HTR-8/SVneo (cell line): ENCODE data around the gene CENPF.
"Not testable (repeated sequence)": the region's sequence is repeated elsewhere in the genome, so short reads cannot be mapped to it uniquely, and the experiment has no call there.

Source experiments
- DNase-seq: peaks from one replicate; pipeline ENCODE4 v3.0.0; 2011; ENCODE audit warnings: low spot score, mixed read lengths; ENCODE audit not compliant: insufficient read length
- FAIRE-seq: peaks from 2 replicates; lab custom pipeline; 2011; peaks lifted over from hg19 to GRCh38; lab: Jason Lieb, UNC

The CENPF gene, protein sequence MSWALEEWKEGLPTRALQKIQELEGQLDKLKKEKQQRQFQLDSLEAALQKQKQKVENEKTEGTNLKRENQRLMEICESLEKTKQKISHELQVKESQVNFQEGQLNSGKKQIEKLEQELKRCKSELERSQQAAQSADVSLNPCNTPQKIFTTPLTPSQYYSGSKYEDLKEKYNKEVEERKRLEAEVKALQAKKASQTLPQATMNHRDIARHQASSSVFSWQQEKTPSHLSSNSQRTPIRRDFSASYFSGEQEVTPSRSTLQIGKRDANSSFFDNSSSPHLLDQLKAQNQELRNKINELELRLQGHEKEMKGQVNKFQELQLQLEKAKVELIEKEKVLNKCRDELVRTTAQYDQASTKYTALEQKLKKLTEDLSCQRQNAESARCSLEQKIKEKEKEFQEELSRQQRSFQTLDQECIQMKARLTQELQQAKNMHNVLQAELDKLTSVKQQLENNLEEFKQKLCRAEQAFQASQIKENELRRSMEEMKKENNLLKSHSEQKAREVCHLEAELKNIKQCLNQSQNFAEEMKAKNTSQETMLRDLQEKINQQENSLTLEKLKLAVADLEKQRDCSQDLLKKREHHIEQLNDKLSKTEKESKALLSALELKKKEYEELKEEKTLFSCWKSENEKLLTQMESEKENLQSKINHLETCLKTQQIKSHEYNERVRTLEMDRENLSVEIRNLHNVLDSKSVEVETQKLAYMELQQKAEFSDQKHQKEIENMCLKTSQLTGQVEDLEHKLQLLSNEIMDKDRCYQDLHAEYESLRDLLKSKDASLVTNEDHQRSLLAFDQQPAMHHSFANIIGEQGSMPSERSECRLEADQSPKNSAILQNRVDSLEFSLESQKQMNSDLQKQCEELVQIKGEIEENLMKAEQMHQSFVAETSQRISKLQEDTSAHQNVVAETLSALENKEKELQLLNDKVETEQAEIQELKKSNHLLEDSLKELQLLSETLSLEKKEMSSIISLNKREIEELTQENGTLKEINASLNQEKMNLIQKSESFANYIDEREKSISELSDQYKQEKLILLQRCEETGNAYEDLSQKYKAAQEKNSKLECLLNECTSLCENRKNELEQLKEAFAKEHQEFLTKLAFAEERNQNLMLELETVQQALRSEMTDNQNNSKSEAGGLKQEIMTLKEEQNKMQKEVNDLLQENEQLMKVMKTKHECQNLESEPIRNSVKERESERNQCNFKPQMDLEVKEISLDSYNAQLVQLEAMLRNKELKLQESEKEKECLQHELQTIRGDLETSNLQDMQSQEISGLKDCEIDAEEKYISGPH (N-terminal part only)

DNA sequence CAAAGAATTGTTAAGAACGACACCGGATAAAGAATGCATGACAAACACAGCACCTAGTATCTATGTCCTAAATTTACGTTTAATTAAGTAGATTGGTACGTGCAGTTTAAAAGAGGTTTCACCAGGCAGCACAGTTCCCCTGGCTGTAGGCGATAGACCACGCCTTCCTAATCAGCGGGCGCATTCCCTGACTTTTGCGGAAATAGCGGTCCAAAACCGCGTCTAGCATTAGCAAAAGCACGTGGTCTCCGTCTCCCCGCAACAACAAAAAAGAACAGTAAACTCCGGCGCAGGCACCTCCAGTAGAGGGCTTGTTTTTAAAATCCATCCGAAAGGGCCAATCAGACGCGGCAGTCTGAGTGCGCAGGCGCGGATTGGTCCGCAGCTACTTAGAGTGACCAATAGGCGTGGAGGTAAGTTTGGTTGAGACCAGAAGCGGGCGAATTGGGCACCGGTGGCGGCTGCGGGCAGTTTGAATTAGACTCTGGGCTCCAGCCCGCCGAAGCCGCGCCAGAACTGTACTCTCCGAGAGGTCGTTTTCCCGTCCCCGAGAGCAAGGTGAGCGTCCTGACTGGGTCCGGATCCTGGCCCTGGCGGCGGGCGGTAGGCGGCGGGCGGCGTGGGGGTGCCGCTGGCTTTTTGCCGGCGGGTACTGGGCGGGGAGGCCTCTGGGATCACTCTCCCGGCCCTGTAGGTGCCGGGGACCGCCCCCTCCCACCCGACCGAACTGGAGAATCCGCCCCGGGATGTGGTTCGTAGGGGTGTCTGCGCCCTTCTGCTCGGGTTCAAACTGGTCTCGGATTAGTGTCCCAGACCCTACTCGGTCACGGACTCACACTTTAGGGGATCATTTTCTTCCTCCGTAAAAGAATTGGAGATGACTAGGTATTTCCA, at the start of gene CENPF:
Gene CENPF (plus strand): TSS at position 432 of the 894 bp plus-strand sequence. CDS start 10,560 bp downstream, outside the sequence.
- FAIRE-seq (peak; percentile 87), DNase-seq (peak; percentile 99)

DNA sequence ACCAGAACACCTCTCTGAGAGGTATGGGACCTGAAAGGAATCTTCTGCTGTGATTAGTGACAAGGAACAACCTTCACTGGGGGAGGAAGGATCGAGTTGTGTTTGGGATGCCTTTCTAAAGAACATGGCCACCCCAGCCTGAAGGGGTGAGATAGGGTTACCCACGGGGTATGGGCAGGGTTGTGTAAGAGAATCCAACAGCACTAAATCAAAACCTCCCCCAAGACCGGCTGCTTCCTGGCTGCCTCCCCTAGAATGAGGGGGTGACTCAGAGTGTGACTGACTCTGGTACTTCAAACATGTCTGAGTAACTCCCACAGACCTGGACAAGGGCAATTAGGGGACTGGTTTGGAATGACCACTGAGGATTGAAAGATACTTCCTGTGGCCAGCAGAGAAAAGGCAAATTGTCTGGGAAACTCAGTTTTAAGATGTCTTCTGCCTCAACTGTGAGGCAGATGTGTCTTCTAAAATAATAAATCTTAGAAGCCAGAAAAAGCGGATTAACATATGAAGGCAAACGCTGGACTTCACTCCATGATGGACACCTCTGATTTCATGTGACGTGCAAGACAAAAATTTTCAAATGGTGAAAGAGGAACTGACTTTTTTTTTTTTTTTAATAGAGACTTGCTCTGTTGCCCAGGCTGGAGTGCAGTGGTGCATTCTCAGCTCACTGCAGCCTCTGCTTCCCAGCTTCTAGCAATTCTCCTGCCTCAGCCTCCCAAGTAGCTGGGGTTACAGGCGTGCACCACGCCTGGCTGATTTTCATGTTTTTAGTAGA, 44.9 kb upstream of the CENPF start:
- DNase-seq: peak; percentile 86
- FAIRE-seq: peak; percentile 97

DNA sequence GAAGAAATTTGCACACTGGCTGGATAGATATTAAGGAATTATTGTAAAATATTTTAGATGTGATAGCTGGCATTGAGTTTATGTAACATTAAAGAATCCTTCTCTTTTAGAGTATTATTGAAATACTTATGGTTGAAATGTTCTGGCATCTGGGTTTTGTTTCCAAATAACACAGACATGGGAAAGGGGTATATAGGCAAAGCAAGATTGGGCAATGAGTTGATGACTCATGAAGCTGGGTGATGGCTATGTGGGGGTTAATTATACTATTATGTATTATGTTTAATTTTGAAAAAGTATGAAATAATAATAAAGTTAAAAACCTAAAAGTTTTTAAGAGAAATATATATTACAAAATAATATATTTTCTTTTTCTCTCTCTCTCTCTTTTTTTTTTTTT, 39.1 kb upstream of the CENPF start:
- no peak for DNase-seq
- no peak for FAIRE-seq

DNA sequence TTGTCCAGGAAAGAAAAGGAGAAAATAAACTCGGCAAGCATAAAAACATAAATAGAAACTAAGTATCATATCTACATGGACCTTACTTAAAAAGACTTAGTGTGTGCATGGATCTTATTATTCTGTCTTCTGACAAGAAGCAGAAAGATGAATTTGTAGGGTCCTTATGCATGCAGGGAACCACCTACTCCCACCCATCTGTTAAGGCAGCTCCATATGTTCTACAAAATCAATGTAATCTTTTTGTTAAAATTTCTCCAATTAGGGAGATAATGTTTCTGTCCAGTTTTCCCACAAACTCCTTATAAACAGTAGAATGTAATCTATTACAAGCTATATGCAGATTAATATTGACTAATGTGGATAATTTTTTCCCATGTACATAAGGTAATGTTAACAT, 37.7 kb upstream of the CENPF start:
- no peak for FAIRE-seq
- no peak for DNase-seq

DNA sequence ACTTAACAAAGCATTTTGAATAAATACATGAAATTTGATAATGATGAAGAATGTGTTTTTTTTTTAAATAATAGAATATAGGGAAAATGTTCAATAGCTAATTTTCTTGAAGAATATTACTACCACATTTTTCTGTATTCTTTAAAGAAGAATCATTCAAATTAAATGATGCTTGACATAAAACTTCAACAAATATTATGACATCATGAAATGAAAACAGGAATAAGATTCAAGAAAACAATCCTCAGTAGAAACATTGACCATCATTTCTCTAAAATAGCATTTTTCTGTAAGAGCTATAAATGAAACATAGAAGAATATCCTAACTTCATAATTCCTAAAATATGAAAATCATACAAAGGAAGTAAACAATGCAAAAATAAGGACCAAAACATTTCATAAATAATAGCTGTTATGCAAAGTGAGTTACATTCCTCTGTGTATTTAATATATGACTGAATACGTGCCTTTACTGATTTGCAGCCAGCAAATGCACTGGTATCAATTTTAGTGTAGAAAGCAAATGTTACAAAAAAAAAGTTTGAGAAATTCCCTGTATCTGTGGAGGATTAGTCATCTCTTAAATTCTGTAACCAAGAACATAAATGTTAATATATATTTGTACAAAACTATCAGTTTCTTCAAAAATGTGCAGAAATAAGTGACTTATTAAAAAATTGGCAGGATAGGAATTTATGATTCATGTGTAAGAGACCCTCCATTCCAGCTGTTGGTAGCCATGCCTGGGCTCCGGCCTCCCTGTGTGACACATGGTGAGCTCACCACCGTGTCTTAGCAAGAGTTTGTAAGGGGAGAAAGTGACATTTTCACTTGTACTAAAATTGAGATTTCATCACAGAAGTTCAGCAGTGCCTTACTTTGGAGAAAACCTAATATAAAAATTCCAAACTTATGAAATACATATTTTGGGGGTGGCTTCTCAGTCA, 36.6 kb upstream of the CENPF start:
- DNase-seq (peak; percentile 41), FAIRE-seq (peak; percentile 46)

DNA sequence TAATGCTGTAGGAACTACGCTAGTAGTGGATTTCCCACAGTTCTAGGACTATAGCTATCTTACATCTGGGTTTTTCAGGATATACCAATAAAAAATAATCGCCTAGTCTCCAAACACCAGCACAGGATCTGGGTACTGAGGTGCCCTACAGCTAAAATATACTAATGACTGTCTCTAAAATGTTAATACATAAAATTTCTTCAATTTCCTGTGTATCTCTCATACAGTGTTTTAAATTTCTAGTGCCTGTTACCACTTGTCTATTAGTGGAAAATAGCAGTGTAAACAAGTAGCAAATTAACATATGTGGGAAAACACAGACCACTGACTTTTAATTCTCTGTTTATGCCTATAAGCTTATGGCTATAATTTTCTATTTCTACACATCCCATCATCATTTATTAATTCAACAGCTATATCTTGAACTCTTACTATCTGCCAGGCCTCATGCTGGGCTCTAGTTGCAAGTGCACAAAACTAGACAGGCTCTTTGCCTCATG, 35.5 kb upstream of the CENPF start:
- DNase-seq (no peak), FAIRE-seq (no peak)

DNA sequence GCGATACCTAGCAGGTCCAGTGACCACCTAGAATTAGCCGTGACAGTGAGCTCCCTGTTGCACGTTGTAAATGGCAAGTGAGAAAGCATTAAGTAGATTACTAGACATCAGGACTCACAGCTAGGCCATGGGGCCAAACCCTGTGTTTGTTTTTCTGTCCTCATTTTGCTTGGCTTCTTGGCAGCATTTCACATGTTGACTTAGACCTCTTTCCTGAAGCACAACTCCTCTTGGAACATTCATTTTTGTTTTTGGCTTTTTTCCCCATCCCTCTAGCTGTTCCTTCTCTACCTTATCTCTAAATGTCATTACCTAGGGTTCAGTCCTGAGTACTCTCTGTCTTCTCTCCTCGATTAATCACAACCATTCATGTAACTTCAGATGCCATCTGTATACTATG, 34.7 kb upstream of the CENPF start:
- FAIRE-seq (no peak), DNase-seq (no peak)

DNA sequence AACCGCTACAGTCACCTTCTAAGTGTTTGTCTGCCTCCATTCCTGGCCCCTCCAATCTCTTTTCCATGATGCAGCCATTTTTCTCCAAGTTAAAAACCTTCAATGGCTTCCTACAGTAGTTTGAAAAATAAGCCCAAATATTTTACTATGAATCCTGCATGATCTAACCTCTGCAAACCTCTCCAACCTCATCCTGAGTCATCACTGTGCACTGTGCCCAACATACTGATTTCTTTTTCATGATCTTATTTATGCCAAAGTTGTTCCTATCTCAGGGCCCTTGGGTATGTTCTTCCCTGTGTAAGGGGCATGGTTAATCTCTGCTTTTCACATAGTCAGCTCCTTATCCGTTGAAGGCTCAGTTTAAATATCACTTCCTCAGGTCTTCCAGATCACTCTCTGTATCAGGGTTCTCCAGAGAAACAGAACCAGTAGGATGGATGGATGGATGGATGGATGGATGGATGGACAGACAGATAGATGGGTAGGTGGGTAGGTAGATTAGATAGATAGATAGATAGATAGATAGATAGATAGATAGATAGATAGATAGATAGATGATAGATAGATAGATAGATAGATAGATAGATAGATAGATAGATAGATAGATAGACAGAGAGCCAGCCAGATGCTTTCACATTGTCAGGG, 33.5 kb upstream of the CENPF start:
- FAIRE-seq: peak; percentile 31
- DNase-seq: no peak

DNA sequence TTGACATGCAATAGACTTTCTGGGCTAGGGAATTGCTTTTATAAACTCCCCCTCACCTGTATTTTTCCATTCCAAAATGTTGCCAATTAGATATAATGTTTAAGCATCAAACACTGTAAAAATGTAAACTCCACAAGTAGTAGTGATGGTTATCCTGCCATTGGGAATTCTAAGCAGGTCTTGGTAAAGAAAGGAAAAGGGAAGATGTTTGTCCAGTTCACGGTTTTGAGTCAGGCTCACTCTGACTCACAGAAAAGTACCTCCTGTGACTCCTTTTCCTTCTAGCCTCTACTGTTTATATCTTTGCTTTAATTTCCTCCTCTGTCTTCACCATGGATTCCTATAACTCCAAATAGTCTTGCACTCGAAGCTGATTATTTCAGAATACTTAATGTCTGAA, 32.6 kb upstream of the CENPF start:
- DNase-seq: no peak
- no peak for FAIRE-seq

DNA sequence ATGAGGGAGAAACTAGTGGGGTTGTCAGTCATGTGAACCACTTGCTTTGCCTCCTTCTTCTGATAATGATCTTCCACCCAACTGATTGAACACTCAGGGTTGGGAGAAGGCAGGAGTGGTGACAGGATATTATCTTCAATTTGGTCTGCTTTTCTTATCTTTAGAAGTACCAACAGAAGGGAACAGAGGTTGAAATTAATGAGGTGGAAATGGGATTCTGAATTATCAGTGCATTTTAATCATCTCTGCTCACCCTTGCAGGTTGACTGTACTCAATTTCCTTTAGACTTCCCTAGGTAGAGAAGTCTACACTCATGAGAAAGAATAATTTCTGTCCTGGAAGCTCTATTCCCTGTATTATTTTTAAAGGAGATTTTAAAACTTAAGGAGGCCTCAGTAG, 31.7 kb upstream of the CENPF start:
- no peak for FAIRE-seq

DNA sequence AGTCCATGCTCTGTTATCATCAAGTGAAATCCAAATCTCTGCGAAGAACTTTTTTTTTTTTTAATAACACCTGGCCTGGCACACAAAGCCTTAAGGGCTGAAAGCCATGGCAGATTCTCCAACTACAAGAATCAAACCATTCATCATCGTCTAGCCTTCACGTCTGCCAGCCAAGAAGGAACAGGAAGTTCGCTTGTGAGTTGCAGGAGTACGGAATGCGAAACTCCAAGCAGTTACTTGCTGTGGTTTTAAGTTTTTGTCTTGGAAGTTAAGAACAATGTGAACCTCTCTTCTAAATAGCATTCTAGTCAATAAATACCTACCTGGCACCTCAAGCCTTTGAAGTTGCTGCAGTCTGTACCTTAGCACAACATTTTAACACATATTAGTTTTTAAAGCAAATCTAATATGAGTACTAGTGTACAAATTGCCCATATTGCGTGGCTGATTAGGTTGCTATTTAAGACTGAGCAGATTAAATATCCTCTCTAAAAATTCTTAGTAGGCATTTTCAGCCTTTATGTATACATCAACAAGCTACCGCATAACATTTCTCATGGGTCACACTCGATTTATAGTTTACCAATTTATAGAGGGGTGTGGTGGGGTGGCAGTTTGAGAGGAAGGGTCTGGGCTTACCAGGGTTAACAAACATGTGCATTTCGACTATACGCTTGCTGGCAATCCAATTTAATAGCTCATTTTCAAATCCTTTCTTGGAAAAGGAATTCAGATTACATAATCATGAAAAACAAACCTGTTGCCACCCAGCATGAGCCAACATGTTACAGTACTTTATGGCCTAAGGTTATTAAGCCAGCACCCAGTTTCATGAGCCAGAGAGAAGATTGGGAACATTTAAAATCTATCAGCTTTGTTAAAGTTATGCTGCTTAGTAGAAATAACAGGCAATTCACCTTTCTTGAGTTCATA, 29.3 kb upstream of the CENPF start:
- FAIRE-seq: peak; percentile 59
- no peak for DNase-seq

More for the DNA sequence above, 31.7 kb upstream of the CENPF start:
- DNase-seq: no peak

DNA sequence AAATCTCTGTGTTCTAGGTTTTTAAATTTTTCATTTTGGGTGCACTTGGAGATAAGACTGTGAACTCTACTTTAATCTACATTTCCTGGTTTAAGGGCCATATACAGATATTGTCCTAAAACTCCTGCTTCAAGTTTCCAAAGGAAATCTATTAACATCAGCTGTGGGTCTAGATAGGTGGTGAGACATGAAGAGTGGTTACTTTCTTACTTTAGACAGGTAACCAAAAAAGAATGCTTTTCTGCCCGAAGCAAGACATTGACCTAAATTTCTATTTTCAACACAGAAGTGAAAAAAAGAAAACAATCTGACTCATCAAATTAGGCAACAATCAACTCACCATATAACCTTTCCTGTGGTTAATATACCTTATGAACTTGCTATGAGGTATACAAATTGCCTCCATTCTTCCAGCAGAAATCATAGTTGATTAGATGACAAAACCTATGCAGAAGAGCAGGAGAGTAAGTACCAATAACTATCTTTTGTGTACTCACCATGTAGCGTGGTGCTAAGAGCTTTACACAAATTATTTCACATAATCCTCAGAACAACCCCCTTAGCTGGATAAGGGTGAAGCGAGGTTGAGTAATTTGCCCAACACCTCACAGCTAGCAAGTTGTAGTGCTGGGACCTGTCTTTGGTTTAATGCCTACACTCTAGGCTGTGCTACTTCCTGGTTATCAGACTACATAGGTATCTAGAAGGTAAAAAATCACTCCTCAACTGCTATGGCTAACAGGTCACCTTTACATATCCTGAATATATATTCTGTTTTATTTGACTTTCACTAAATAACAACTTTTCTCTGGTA, 28.2 kb upstream of the CENPF start:
- FAIRE-seq (peak; percentile 40), DNase-seq (no peak)

DNA sequence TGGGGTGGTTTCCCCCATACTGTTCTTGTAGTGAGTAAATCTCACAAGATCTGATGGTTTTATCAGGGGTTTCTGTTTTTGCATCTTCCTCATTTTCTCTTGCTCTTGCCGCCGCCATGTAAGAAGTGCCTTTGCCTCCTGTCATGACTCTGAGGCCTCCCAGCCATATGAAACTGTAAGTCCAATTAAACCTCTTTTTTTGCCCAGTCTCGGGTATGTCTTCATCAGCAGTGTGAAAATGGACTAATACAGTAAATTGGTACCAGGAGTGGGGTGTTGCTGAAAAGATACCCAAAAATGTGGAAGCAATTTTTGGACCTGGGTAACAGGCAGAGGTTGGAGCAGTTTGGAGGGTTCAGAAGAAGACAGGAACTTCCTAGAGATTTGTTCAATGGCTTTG, 26.9 kb upstream of the CENPF start:
- not testable (repeated sequence) for FAIRE-seq

DNA sequence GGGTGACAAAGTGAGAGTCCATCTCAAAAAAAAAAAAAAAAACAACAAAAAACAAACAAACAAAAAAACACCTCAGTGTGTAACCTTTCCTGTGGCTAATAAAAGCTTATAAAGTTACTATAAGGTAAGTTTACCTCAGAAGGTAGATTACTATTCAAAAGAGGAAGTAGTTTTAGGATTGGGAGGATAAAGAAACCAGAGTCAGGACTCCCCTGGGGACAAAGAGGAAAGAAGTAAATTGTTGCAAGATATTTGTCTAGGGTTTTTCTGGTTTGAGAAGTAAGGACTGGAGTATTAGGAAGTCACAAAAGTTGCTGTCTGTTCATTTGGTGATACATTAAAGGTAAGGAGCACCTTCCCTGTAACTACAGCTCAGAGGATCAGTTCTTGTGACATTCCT, 23.8 kb upstream of the CENPF start:
- FAIRE-seq (no peak), DNase-seq (no peak)

More for the DNA sequence above, 26.9 kb upstream of the CENPF start:
- not testable (repeated sequence) for DNase-seq

DNA sequence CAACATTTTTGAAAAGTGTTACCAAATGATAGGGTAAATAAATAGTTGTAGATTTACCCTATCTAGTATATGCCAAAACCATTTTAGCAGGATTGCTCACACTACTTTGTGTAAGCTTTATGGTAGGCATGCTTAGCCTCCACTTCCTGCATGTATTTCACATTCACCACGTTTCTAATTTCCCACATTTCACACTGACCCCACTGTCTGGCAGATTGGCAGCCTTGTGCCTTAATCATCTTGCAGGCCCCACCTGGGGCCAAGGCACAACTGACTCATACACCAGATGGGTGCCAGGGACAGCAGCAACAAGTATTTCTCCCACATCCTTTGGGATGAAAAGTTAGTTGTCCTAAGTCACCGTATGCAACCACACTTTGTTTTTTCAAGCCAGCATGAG, 21.2 kb upstream of the CENPF start:
- peak; percentile 86 for FAIRE-seq
- DNase-seq: peak; percentile 77
